A673 (cell line): ENCODE measurements around the gene DNAJB2. TPM values are rescaled to one million over a fixed set of nuclear protein-coding genes. Genes with fewer than 3 reads are reported as not detected.

Source experiments
- BruUV-seq: library from RNA; stranded (reverse); fragments of 400-500 nt; replicated peaks from 2 replicates; lab custom pipeline; 2021; lab: Mats Ljungman, UMichigan
- CTCF ChIA-PET: fragments of 300-600 bp; sonication (Branson Sonifier 250); formaldehyde crosslinking; loops from one replicate; lab custom pipeline; 2022; ENCODE audit warnings: antibody characterized with exemption; lab: Charles Lee
- POLR2A ChIA-PET: fragments of 300-600 bp; sonication (Branson Sonifier 250); formaldehyde crosslinking; loops from one replicate; lab custom pipeline; 2022; ENCODE audit warnings: antibody characterized with exemption; ENCODE audit not compliant: low non-redundant PET; lab: Charles Lee
- DNase-seq: peaks from one replicate; pipeline ENCODE4 v3.0.0-alpha.2; 2015; ENCODE audit warnings: low spot score
- H3K27ac ChIP-seq: fragments of 200-600 bp; sonication (generic); 2 replicates; pipeline ENCODE4 v1.5.1; 2016; ENCODE audit warnings: mixed run types, low read depth, mild to moderate bottlenecking, mixed read lengths, antibody characterized with exemption, low read length; ENCODE audit not compliant: poor library complexity, severe bottlenecking
- H3K27me3 ChIP-seq: fragments of 200-600 bp; sonication (generic); replicated peaks from 2 replicates; pipeline ENCODE4 v1.6.1; 2017; ENCODE audit warnings: mixed run types, low read depth, mild to moderate bottlenecking, mixed read lengths, antibody characterized with exemption, low read length; ENCODE audit not compliant: insufficient read depth, poor library complexity
- H3K36me3 ChIP-seq: fragments of 200-600 bp; sonication (generic); 2 replicates; pipeline ENCODE4 v1.6.1; 2016; ENCODE audit warnings: mixed run types, mild to moderate bottlenecking, mixed read lengths, antibody characterized with exemption, low read length; ENCODE audit not compliant: insufficient read depth, poor library complexity, severe bottlenecking
- H3K4me1 ChIP-seq: fragments of 200-600 bp; sonication (generic); 2 replicates; pipeline ENCODE4 v1.6.1; 2017; ENCODE audit warnings: mixed run types, mild to moderate bottlenecking, mixed read lengths, antibody characterized with exemption, low read length; ENCODE audit not compliant: insufficient read depth, poor library complexity, severe bottlenecking
- H3K4me3 ChIP-seq: fragments of 200-600 bp; sonication (generic); 2 replicates; pipeline ENCODE4 v1.5.1; 2016; ENCODE audit warnings: low read depth, mixed run types, mild to moderate bottlenecking, mixed read lengths, low read length; ENCODE audit not compliant: poor library complexity, severe bottlenecking
- H3K9me3 ChIP-seq: fragments of 200-600 bp; sonication (generic); 2 replicates; pipeline ENCODE4 v1.6.1; 2016; ENCODE audit warnings: mixed run types, low read depth, mild to moderate bottlenecking, mixed read lengths, antibody characterized with exemption, low read length; ENCODE audit not compliant: poor library complexity, severe bottlenecking
- CTCF ChIP-seq: fragments of 300-800, 200-600 bp; sonication (generic); conservative IDR thresholded peaks from 2 replicates; pipeline ENCODE4 v1.5.1; 2017; ENCODE audit warnings: low read depth, mild to moderate bottlenecking, antibody characterized with exemption, low read length, moderate library complexity, mixed read lengths
- EZH2 ChIP-seq: fragments of 200-600 bp; sonication (generic); IDR thresholded peaks from 2 replicates; pipeline ENCODE4 v1.6.1; 2017; ENCODE audit warnings: borderline replicate concordance, low read depth, mild to moderate bottlenecking, mixed read lengths, antibody characterized with exemption, low read length; ENCODE audit not compliant: poor library complexity, severe bottlenecking
- intact Hi-C: fragments of 100-400 bp; cut with micrococcal nuclease; formaldehyde crosslinking; loops from one replicate; pipeline ENCODE4 v1.10.0; 2022; ENCODE audit not compliant: unreplicated experiment
- total RNA-seq: library from RNA; stranded (reverse); gene quantifications from 2 replicates; pipeline ENCODE4 v1.2.3, GENCODE V29; 2021

DNAJB2 gene
- total RNA-seq, 1 experiment from 2014 or later: 24.4 TPM

GRCh38 chr2:219271021-219271420 is 8.1 kb upstream of the DNAJB2 start:
- no peak for DNase-seq
- no peaks in the 10 kb centered on the region for H3K4me1 ChIP-seq
- BruUV-seq: no TSS peak
- intact Hi-C loops: no loop called here
- H3K27ac ChIP-seq: no peak overlapping the region
- ChIA-PET CTCF (no interaction called here), POLR2A (no interaction called here)
- H3K4me3 ChIP-seq: no peak overlapping the region
- H3K9me3 ChIP-seq: no peaks in the 10 kb centered on the region
- H3K36me3 ChIP-seq: no peaks in the 10 kb centered on the region
- no peaks in the 10 kb centered on the region for H3K27me3 ChIP-seq
- TF ChIP-seq EZH2 (no peak), CTCF (no peak)

- no peak for DNase-seq
- Histone ChIP-seq H3K9me3 (no peaks in the 10 kb centered on the region), H3K27me3 (no peaks in the 10 kb centered on the region), H3K27ac (no peak overlapping the region), H3K4me3 (no peak overlapping the region), H3K4me1 (no peaks in the 10 kb centered on the region), H3K36me3 (no peaks in the 10 kb centered on the region)
- no peak for TF ChIP-seq CTCF
- no TSS peak for BruUV-seq
- ChIA-PET CTCF (no interaction called here), POLR2A (no interaction called here)
- intact Hi-C loops: no loop called here
Measured at GRCh38 chr2:219272356-219272755, 6.8 kb upstream of the DNAJB2 start.

- DNase-seq: no peak
- H3K9me3 ChIP-seq: no peaks in the 10 kb centered on the region
- no TSS peak for BruUV-seq
- no peaks in the 10 kb centered on the region for H3K27me3 ChIP-seq
- TF ChIP-seq EZH2 (no peak), CTCF (no peak)
- H3K4me3 ChIP-seq: no peak overlapping the region
- no peaks in the 10 kb centered on the region for H3K36me3 ChIP-seq
- peaks cover 3% of the 10 kb centered on the region for H3K4me1 ChIP-seq
- ChIA-PET POLR2A (no interaction called here), CTCF (no interaction called here)
- no peak overlapping the region for H3K27ac ChIP-seq
- intact Hi-C loops: no loop called here
Measured at GRCh38 chr2:219272995-219273394, 6.2 kb upstream of the DNAJB2 start.
